Erythroblast (primary cell): ENCODE results near the gene AGBL4.

ENCODE experiments used
- DNase-seq, 2 experiments: peaks; one replicate each; lab custom pipeline; 2025; lab: John Stamatoyannopoulos, UW
- GATA1 ChIP-seq: IDR thresholded peaks from 2 replicates; pipeline ENCODE4 v1.6.1; 2011; ENCODE audit warnings: low read depth, mild to moderate bottlenecking, control low read depth, low read length, moderate library complexity
- POLR2A ChIP-seq: IDR thresholded peaks from 2 replicates; pipeline ENCODE4 v1.6.1; 2011; ENCODE audit warnings: mild to moderate bottlenecking, low read length

The AGBL4 gene

GRCh38 chr1:48627486-48627885, 1396.3 kb downstream of the AGBL4 start:
- no peak for TF ChIP-seq POLR2A
- TF ChIP-seq GATA1, result no peak

GRCh38 chr1:48619539-48619938, 1404.2 kb downstream of the AGBL4 start:
- no peak for DNase-seq
- no peak for TF ChIP-seq GATA1
- TF ChIP-seq POLR2A, result no peak

More at GRCh38 chr1:48627486-48627885, 1396.3 kb downstream of the AGBL4 start:
- DNase-seq, result no peak

GRCh38 chr1:48617252-48617651, 1406.5 kb downstream of the AGBL4 start:
- no peak for DNase-seq

GRCh38 chr1:48616710-48617109, 1407.0 kb downstream of the AGBL4 start:
- DNase-seq, result no peak

More at GRCh38 chr1:48617252-48617651, 1406.5 kb downstream of the AGBL4 start:
- TF ChIP-seq GATA1 (no peak), POLR2A (no peak)

GRCh38 chr1:48611841-48612240, 1411.9 kb downstream of the AGBL4 start:
- TF ChIP-seq POLR2A, result no peak
- no peak for TF ChIP-seq GATA1

More at GRCh38 chr1:48616710-48617109, 1407.0 kb downstream of the AGBL4 start:
- TF ChIP-seq POLR2A (no peak), GATA1 (no peak)

GRCh38 chr1:48610628-48611542, 1412.9 kb downstream of the AGBL4 start:
- no peak for DNase-seq
- TF ChIP-seq GATA1 (no peak), POLR2A (no peak)

More at GRCh38 chr1:48611841-48612240, 1411.9 kb downstream of the AGBL4 start:
- no peak for DNase-seq

GRCh38 chr1:48608882-48609281, 1414.9 kb downstream of the AGBL4 start:
- TF ChIP-seq GATA1, result no peak
- TF ChIP-seq POLR2A, result no peak
- no peak for DNase-seq

- no peak for DNase-seq
- TF ChIP-seq POLR2A (no peak), GATA1 (no peak)
Measured at GRCh38 chr1:48603222-48603621, 1420.5 kb downstream of the AGBL4 start.

- TF ChIP-seq POLR2A (no peak), GATA1 (no peak)
- DNase-seq, result no peak
Measured at GRCh38 chr1:48602349-48602748, 1421.4 kb downstream of the AGBL4 start.

GRCh38 chr1:48600182-48600581, 1423.6 kb downstream of the AGBL4 start:
- DNase-seq, result no peak
- TF ChIP-seq GATA1 (no peak), POLR2A (no peak)

- TF ChIP-seq GATA1 (no peak), POLR2A (no peak)
- no peak for DNase-seq
Measured at GRCh38 chr1:48597663-48598062, 1426.1 kb downstream of the AGBL4 start.

GRCh38 chr1:48596046-48596445, 1427.7 kb downstream of the AGBL4 start:
- no peak for DNase-seq
- TF ChIP-seq POLR2A (no peak), GATA1 (no peak)

- DNase-seq, result no peak
- no peak for TF ChIP-seq GATA1
- TF ChIP-seq POLR2A, result no peak
Measured at GRCh38 chr1:48595613-48596012, 1428.1 kb downstream of the AGBL4 start.

GRCh38 chr1:48592330-48592729, 1431.4 kb downstream of the AGBL4 start:
- DNase-seq, result no peak
- no peak for TF ChIP-seq POLR2A
- no peak for TF ChIP-seq GATA1
